ENCODE results near the gene USP6.

Gene USP6

DNA sequence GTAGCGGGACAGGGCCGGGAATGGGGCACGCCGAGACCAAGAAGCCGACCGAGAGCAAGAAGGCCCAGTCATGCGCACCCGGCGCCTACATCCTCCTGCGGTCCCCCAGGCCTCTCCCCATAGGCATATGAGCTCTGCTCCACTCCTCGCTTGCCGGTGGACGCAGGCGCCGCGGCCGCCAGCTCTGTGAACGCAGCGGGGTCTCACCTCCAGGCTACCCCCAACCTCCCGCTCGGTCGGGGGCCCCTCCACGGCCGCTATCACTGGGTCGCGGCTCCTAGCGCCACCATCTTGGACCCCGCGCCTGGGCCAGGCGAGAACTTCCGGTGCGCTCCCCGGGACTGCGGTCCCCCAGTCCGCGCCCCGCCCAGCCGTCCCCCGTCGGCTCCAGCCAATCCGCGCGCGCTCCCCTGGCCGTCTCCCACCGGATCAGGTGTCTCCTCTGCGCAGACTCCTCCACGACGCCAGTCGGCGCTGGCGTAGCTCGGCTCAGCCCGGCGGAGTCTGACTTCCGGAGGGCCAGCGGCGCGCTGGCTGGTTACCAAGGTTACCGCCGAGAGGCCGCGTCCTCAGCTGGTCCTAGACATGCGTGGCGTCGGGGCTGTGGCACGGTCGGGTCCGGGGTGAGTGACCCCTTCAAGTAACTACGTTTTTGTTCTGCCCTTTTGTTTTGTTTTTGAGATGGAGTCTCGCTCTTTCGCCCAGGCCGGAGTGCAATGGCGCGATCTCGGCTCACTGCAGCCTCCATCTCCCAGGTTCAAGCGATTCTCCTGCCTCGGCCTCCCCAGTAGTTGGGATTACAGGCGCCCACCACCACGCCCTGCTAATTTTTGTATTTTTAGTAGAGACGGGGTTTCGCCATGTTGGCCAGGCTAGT lies 75.9 kb downstream of the USP6 start, which contains the start of gene ZNF594:
Gene ZNF594 (minus strand): TSS at position 328 of the 877 bp plus-strand sequence. CDS start 7,612 bp downstream, outside the sequence.
- Histone ChIP-seq H3K27ac (ENCODE audit: insufficient read depth in 1 of 2, low read depth in 1 of 2, low read length in 2 of 2, poor library complexity in 1 of 2, severe bottlenecking in 2 of 2) (peak within 1 kb of the TSS; percentile 66 to 89), H3K27me3 (replicated peaks in 2 of 5; ENCODE audit: control insufficient read depth in 4 of 5, insufficient read depth in 5 of 5, low read length in 4 of 5) (no peaks in the 10 kb centered on the region), H3K9me3 (ENCODE audit: control extremely low read depth in 1 of 5, control insufficient read depth in 4 of 5, insufficient read depth in 2 of 5, low read depth in 1 of 5, low read length in 4 of 5) (peaks cover 4 to 27% (median 19%) of the 10 kb centered on the region in 5 experiments), H3K4me3 (ENCODE audit: control insufficient read depth in 1 of 7, extremely low read depth in 1 of 7, insufficient read depth in 4 of 7, low read depth in 2 of 7, low read length in 6 of 7) (peak within 1 kb of the TSS; percentile 78 to 94 (median 88)), H3K4me1 (ENCODE audit: control extremely low read depth in 1 of 4, control insufficient read depth in 4 of 4, insufficient read depth in 4 of 4, low read length in 3 of 4) (peaks cover 0 to 13% (median 7%) of the 10 kb centered on the region in 4 experiments), H3K36me3 (ENCODE audit: control insufficient read depth in 4 of 4, insufficient read depth in 4 of 4, low read length in 3 of 4) (peaks cover 2 to 24% (median 12%) of the 10 kb centered on the region in 4 experiments)
- peak; percentile 96 to 98 (median 97) for DNase-seq
- ChIA-PET POLR2A (interaction anchor here (0.8 kb wide), 1 partner anchor 26 kb away, joined by 3 read pairs; no protein-coding TSS in a partner anchor), CTCF (interaction anchor here (0.6 to 2.0 kb wide), 5 partner anchors 9 to 308 kb away, joined by 3 to 5 read pairs (median 3); no protein-coding TSS in a partner anchor)
- WGBS (ENCODE audit: insufficient coverage) = 3% methylated on average over 77 of the region's 82 CpGs

GRCh38 chr17:5194346-5194745 lies 78.5 kb downstream of the USP6 start:
- DNase-seq = no peak
- peaks cover 4 to 12% (median 6%) of the 10 kb centered on the region in 5 experiments for H3K9me3 ChIP-seq (ENCODE audit: control extremely low read depth in 1 of 5, control insufficient read depth in 4 of 5, insufficient read depth in 2 of 5, low read depth in 1 of 5, low read length in 4 of 5)
- H3K4me3 ChIP-seq (ENCODE audit: control insufficient read depth in 1 of 7, extremely low read depth in 1 of 7, insufficient read depth in 4 of 7, low read depth in 2 of 7, low read length in 6 of 7) = no peak overlapping the region
- peaks cover 2 to 9% (median 6%) of the 10 kb centered on the region in 4 experiments for H3K36me3 ChIP-seq (ENCODE audit: control insufficient read depth in 4 of 4, insufficient read depth in 4 of 4, low read length in 3 of 4)
- H3K4me1 ChIP-seq (ENCODE audit: control extremely low read depth in 1 of 4, control insufficient read depth in 4 of 4, insufficient read depth in 4 of 4, low read length in 3 of 4) = peaks cover 0 to 13% (median 7%) of the 10 kb centered on the region in 4 experiments
- H3K27ac ChIP-seq (ENCODE audit: insufficient read depth in 1 of 2, low read depth in 1 of 2, low read length in 2 of 2, poor library complexity in 1 of 2, severe bottlenecking in 2 of 2) = no peak overlapping the region
- CTCF ChIA-PET = interaction anchor here (0.6 to 1.2 kb wide), 5 partner anchors 13 to 1992 kb away, joined by 3 read pairs; no protein-coding TSS in a partner anchor
- no peaks in the 10 kb centered on the region for H3K27me3 ChIP-seq (replicated peaks in 2 of 5; ENCODE audit: control insufficient read depth in 4 of 5, insufficient read depth in 5 of 5, low read length in 4 of 5)
- POLR2A ChIA-PET = interaction anchor here (0.6 kb wide), 1 partner anchor 9 kb away, joined by 4 read pairs; no protein-coding TSS in a partner anchor
- 100% methylated on average over 1 of the region's 2 CpGs for WGBS (ENCODE audit: insufficient coverage)

- H3K36me3 ChIP-seq (ENCODE audit: control insufficient read depth in 4 of 4, insufficient read depth in 4 of 4, low read length in 3 of 4) = peaks cover 0 to 3% (median 0%) of the 10 kb centered on the region in 4 experiments
- ChIA-PET CTCF (interaction anchor here (0.6 to 1.4 kb wide), 4 partner anchors 12 to 320 kb away, joined by 3 to 4 read pairs (median 3); no protein-coding TSS in a partner anchor), POLR2A (no interaction called here)
- no peaks in the 10 kb centered on the region for H3K9me3 ChIP-seq (ENCODE audit: control extremely low read depth in 1 of 5, control insufficient read depth in 4 of 5, insufficient read depth in 2 of 5, low read depth in 1 of 5, low read length in 4 of 5)
- H3K4me3 ChIP-seq (ENCODE audit: control insufficient read depth in 1 of 7, extremely low read depth in 1 of 7, insufficient read depth in 4 of 7, low read depth in 2 of 7, low read length in 6 of 7) = no peak overlapping the region
- DNase-seq = no peak
- WGBS (ENCODE audit: insufficient coverage) = 60% methylated on average over 4 of the region's 7 CpGs
- H3K4me1 ChIP-seq (ENCODE audit: control extremely low read depth in 1 of 4, control insufficient read depth in 4 of 4, insufficient read depth in 4 of 4, low read length in 3 of 4) = no peaks in the 10 kb centered on the region
- no peaks in the 10 kb centered on the region for H3K27me3 ChIP-seq (replicated peaks in 2 of 5; ENCODE audit: control insufficient read depth in 4 of 5, insufficient read depth in 5 of 5, low read length in 4 of 5)
- H3K27ac ChIP-seq (ENCODE audit: insufficient read depth in 1 of 2, low read depth in 1 of 2, low read length in 2 of 2, poor library complexity in 1 of 2, severe bottlenecking in 2 of 2) = no peak overlapping the region
Observed at GRCh38 chr17:5198472-5198871, 82.6 kb downstream of the USP6 start.

GRCh38 chr17:5200360-5200759 lies 84.5 kb downstream of the USP6 start:
- no peak for DNase-seq
- Histone ChIP-seq H3K4me3 (ENCODE audit: control insufficient read depth in 1 of 7, extremely low read depth in 1 of 7, insufficient read depth in 4 of 7, low read depth in 2 of 7, low read length in 6 of 7) (no peak overlapping the region), H3K9me3 (ENCODE audit: control extremely low read depth in 1 of 5, control insufficient read depth in 4 of 5, insufficient read depth in 2 of 5, low read depth in 1 of 5, low read length in 4 of 5) (no peaks in the 10 kb centered on the region), H3K4me1 (ENCODE audit: control extremely low read depth in 1 of 4, control insufficient read depth in 4 of 4, insufficient read depth in 4 of 4, low read length in 3 of 4) (no peaks in the 10 kb centered on the region), H3K27me3 (replicated peaks in 2 of 5; ENCODE audit: control insufficient read depth in 4 of 5, insufficient read depth in 5 of 5, low read length in 4 of 5) (no peaks in the 10 kb centered on the region), H3K36me3 (ENCODE audit: control insufficient read depth in 4 of 4, insufficient read depth in 4 of 4, low read length in 3 of 4) (peaks cover 0 to 3% (median 0%) of the 10 kb centered on the region in 4 experiments), H3K27ac (ENCODE audit: insufficient read depth in 1 of 2, low read depth in 1 of 2, low read length in 2 of 2, poor library complexity in 1 of 2, severe bottlenecking in 2 of 2) (no peak overlapping the region)
- no CpG with 5 or more reads among the region's 2 CpGs for WGBS (ENCODE audit: insufficient coverage)
- ChIA-PET CTCF (no interaction called here), POLR2A (no interaction called here)

GRCh38 chr17:5201011-5201410 lies 85.2 kb downstream of the USP6 start:
- Histone ChIP-seq H3K27ac (ENCODE audit: insufficient read depth in 1 of 2, low read depth in 1 of 2, low read length in 2 of 2, poor library complexity in 1 of 2, severe bottlenecking in 2 of 2) (no peak overlapping the region), H3K27me3 (replicated peaks in 2 of 5; ENCODE audit: control insufficient read depth in 4 of 5, insufficient read depth in 5 of 5, low read length in 4 of 5) (no peaks in the 10 kb centered on the region), H3K36me3 (ENCODE audit: control insufficient read depth in 4 of 4, insufficient read depth in 4 of 4, low read length in 3 of 4) (peaks cover 0 to under 1% (median 0%) of the 10 kb centered on the region in 4 experiments), H3K4me1 (ENCODE audit: control extremely low read depth in 1 of 4, control insufficient read depth in 4 of 4, insufficient read depth in 4 of 4, low read length in 3 of 4) (no peaks in the 10 kb centered on the region), H3K9me3 (ENCODE audit: control extremely low read depth in 1 of 5, control insufficient read depth in 4 of 5, insufficient read depth in 2 of 5, low read depth in 1 of 5, low read length in 4 of 5) (no peaks in the 10 kb centered on the region), H3K4me3 (ENCODE audit: control insufficient read depth in 1 of 7, extremely low read depth in 1 of 7, insufficient read depth in 4 of 7, low read depth in 2 of 7, low read length in 6 of 7) (no peak overlapping the region)
- ChIA-PET POLR2A (no interaction called here), CTCF (no interaction called here)
- DNase-seq = no peak
- WGBS (ENCODE audit: insufficient coverage) = 96% methylated on average over 7 of the region's 8 CpGs

DNA sequence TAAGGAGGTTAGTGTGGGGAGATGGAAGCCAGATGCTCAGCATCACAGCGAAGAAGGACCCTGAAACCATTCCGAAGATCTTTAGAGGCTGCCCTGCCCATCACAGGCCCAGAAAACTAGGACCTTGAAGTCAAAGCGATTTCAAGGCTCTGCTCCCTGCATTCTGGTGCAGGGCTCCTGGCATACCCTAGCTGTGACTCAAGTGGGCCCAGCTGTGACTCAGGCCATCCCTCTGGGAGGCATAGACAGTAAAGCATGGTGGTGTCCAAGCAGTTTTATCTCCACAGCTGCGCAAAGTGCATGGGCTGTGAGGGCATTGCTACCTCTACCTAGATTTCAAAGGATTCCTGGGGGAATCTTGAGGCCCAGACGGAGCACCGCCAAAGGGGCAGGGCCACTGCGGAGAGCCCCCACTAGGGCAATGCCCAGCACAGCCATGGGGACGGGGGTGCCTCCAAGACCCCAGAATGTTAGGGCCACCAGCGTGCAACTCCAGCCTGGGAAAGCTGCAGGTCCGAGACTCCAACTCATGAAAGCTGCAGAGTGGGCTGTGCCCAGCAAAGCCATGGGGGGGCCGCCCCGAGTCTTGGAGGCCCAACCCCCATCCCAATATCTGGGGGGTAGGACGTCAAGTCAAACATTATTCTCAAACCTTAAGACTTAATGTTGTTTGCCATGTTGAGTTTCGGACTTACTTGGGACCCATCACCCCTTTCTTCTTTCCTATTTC lies 87.5 kb downstream of the USP6 start:
- Histone ChIP-seq H3K36me3 (ENCODE audit: control insufficient read depth in 4 of 4, insufficient read depth in 4 of 4, low read length in 3 of 4) (no peaks in the 10 kb centered on the region), H3K4me3 (ENCODE audit: control insufficient read depth in 1 of 7, extremely low read depth in 1 of 7, insufficient read depth in 4 of 7, low read depth in 2 of 7, low read length in 6 of 7) (no peak overlapping the region), H3K4me1 (ENCODE audit: control extremely low read depth in 1 of 4, control insufficient read depth in 4 of 4, insufficient read depth in 4 of 4, low read length in 3 of 4) (no peaks in the 10 kb centered on the region), H3K27ac (ENCODE audit: insufficient read depth in 1 of 2, low read depth in 1 of 2, low read length in 2 of 2, poor library complexity in 1 of 2, severe bottlenecking in 2 of 2) (no peak overlapping the region), H3K9me3 (ENCODE audit: control extremely low read depth in 1 of 5, control insufficient read depth in 4 of 5, insufficient read depth in 2 of 5, low read depth in 1 of 5, low read length in 4 of 5) (no peaks in the 10 kb centered on the region), H3K27me3 (replicated peaks in 2 of 5; ENCODE audit: control insufficient read depth in 4 of 5, insufficient read depth in 5 of 5, low read length in 4 of 5) (no peaks in the 10 kb centered on the region)
- CTCF ChIA-PET = interaction anchor here (0.6 to 1.3 kb wide), 2 partner anchors 34 to 104 kb away, joined by 3 to 4 read pairs; no protein-coding TSS in a partner anchor
- no peak for DNase-seq
- WGBS (ENCODE audit: insufficient coverage) = 98% methylated on average over 12 of the region's 14 CpGs
- POLR2A ChIA-PET = no interaction called here
